HG03175 (cell line): ENCODE data around the gene OLFM4.

Source experiments
- ATAC-seq: cut with Tn5 transposase; IDR thresholded peaks from one replicate; pipeline ENCODE4 v1.9.1; 2021; ENCODE audit warnings: mild to moderate bottlenecking, moderate library complexity; ENCODE audit not compliant: unreplicated experiment

Gene OLFM4

DNA sequence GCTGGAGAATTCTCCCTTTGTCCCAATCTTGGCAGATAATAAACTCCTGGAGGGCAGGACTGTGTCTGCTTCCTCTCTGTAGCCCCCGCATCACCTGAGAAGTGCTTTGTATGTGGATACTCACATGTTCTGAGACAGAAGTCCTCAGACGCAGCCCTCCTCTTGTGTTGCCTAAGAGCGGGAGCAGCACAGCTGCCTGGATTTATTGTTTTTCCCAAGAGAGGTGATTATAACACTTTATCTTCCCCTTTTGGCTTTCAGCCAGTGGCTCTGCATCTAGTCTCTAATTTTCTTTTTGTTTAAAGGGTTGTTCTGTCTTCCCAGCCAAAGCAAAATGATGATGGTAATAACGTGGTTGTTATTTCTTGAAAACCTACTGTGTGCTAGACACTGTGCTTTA is 36.1 kb downstream of the OLFM4 start:
- ATAC-seq = no peak

DNA sequence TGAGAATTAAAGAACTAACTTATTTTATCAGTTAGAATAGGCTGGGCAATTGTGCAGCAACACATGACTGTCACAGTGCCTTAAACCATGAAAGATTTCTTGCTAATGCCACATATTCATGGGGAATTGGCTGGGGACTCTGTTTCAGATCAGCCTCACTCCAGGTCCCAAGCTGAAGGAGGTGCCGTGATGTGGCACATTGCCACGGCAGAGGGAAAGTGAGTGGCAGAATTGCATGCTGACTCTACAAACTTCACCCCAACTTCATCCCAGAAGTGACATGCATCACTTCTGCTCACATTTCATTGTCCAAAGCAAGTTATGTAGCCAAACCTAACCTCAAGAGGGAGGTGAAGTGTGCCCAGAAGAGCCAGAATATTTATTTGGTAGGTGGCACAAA is 37.8 kb downstream of the OLFM4 start:
- no peak for ATAC-seq

DNA sequence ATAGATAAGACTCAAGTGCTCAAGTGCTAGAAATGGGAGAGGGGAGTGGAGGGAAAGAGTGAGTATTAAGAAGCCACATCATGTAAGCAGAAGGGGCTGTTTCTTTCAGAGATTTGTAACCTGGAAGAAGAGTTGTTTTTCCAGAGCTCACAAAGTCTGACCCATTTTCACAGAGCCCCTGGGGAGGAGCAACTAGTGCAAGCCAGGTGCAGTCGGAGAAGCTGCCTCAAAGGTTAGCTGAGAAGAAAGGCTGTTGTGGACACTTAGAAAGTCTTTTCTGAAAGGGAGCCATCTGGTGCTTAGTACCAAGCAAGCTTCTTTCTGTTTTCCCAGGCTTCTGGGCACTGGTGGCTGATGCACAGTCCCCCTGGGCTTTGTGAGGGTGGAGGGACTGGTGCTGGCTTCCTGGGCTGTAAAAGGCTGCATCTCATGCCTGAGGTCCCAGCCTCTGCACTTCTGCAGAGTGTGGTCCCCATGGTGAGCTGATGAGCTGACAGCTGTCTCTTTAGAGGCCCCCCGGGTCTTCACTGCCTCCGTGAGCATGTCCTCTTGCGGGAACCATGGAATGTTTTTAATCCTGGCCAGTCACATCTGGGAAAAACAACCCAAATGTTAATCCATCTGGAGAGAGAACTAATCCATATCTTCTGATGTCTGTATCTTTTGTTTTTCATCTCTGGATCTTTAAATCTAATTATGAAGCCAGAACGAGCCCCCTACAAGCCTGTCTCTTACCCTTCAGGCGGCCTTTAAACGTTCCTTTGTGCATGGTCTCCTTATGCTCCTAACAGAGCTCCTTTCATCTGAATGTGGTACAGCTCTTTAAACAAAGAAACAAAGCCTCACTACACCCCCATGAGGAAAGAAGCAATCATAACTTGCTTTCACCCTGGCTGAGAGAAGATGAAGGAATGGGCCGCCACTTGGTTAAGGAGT is 40.2 kb downstream of the OLFM4 start:
- ATAC-seq = no peak

DNA sequence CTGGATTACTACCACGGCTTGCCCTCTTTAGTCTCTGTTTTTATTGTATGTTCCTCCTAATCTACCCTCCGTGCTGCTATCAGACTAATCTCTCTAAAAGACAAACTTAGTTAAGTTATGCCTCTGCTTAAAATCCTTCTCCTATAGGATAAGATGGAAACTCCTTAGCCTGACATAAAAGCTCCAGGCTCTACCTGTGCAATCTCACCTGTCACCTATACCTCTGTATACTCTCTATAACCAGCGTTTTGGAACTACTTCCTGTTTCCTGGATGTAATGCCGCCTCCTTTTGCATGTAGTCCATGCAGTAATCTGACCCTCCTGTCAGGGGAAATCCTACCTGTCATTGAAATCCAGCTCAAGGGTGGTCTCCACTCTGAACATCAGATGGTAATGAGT is 41.2 kb downstream of the OLFM4 start:
- no peak for ATAC-seq

DNA sequence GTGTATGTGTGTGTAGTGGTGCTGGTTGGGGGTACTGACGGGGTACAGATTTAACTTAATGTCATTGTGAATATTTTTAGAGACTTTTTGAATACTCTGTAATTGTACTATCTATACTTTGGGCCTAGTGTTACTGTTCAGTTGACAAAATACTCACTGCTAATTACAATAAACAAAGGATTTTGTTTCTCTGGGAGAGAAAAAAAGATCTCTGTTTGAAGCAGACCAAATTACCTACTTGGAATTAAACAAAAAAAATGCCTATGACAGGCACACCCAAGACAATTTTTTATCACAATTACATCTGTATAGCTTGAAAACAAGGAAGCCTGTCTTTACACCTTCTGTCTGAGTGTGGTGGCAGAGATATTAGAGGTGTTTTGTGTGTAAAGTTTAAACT is 45.1 kb downstream of the OLFM4 start:
- ATAC-seq = no peak

DNA sequence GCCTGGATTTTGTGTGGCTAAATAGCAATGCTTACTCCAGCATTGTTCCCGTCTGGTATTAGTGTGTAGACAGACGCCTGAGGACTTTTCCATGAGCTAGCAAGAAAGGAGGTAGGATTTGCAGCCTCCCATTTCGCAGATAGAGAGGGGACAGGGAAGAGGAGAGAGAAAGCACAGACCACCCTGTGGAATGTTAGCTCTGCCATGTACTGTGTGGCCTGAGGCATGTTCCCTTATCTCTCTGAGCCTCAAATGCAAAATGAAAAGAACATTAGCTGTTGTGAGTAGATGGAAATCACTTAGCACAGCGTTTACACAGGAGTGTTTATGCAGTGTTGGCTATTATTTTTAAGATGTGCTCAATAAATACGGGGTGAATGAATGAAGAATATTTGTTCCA is 45.5 kb downstream of the OLFM4 start:
- ATAC-seq = no peak

DNA sequence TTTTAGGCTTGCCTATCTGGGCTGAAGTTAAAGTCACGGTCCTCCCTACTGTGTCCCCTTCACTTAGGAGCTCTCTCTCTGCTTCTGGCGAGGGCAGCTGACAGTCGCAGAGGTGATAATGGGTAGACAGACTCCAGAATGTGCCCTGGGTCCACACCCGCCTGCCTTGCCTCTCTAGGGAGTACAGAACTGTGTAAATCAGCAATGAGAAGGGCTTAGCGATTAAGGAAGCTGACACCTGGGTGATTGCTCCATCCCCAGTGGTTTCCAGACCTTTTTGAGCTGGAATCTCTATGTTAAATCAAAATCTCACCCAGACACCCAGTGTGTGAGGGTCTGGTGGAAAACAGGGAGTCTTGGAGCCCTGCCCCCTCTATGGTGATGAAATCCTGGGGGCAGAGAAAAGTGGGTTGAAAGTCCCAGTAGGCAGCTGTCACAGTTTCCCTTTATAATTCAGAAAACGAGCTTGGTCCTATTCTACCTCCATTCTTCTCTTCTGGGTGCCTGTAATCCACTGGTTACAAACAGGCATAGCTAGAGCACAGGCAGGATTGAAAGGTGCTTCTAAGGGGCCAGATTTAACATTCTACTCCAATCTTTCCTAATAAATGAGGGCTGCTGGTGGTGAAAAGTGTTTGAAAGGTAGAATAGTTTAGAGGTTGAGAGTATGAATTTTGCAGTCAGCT is 46.9 kb downstream of the OLFM4 start:
- ATAC-seq = no peak

DNA sequence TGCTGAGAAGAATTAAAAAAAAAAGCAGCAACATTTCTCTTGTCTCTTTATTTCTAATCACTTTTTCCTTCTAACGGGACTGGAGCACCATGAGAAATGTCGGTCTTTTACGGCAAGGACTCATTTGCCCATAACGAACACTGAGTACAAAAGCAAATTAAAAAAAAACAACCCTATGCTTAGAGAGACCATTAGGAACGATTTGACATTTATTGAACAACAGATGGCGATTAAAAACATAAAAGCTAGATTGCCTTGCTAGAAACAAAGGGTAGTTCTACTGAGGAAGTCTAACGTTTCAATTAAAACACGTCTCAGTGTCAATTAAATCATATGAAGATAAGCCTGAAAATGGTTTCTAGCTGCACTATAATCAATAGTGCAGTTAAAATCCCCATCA is 51.1 kb downstream of the OLFM4 start:
- no peak for ATAC-seq

DNA sequence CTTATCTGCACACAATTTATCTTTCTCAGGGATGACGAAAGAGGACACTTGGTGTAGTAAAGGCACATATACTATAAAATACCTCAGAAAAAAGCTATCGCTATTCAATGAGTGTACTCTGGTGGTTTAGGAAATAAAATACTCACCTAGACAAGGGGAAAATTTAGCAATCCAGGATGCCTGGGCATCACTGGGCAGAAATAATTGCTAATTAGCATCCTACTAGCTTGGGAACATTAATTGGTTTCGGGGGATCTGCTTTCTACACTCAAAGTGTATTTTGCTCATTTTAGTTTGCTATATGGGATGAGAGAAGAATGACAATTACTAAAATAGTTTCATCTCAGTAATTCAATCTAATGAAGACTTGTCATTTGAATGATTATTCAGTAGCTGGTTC is 60.3 kb downstream of the OLFM4 start:
- ATAC-seq = no peak

DNA sequence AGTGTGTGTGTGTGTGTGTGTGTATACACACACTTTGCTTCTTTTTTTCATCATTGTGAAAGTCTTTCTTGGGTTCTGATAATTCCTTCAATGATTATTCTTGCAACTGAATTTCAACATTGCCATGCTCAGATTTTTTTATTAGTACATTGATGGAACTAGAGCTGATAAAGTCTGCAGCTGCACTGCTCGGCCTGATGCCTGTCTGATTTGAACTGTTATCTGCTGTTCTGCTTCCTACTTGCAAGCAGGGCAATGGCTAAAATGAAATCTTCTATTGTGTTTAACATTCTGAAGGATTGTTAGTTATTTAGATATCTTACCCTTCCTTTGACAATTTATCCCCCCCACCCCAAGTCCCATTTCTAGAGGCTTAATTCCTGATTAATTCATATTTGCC is 61.3 kb downstream of the OLFM4 start:
- no peak for ATAC-seq

DNA sequence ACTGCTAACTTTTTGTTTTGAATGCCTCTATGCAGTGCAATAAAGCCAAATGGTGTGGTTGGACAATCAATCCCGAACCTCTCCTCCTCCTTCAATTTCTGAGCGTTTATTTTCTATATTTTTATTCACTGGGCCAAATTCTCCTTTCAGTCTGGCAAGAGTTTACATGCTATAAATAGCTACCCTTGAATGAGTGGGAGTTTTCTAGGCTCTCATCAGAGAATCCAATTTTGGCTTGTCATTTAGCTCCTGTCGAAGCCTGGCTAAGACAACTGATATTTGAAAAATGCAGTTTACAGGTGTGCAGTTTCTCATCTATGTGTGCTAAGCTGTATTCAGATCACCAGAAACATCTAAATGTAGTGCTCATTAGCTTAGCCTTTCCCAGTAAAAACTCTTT is 61.8 kb downstream of the OLFM4 start:
- no peak for ATAC-seq

DNA sequence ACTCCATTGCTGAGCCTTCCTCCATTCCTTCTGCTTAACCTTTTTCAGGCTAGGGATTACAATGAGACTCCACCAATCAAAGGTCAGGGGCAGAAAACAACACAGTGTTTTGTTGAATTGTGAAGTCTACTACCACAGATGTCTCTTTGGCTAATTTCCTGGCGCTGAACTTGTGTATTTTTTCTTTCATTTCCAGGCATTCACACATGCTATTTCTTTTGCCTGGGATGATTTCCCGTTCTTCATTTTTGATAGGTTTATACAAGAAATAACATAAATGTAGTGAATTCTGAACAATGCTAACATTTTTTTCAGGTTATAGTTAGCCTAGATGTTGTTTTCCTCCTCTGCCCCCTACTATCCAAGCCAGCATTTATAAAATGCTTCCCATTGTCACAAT is 64.3 kb downstream of the OLFM4 start:
- no peak for ATAC-seq

DNA sequence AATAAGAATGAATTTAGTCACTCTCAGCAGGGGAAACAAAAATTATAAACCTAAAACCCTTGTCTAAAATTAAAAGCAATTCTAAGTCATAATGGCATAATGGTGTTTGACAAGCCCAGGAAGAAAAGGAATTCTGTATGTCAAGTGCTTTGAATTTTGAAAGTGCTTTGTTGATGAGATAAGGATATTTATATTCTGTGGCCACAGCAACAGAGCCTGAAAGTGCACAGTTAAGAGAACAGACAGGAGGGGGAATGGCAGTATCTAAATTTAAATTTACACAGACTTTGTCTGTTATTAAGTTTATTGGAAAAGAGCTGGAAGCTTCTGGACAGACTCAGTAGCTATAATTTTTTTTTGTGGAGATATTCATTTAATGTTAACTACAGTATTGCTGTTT is 69.8 kb downstream of the OLFM4 start:
- ATAC-seq = no peak

DNA sequence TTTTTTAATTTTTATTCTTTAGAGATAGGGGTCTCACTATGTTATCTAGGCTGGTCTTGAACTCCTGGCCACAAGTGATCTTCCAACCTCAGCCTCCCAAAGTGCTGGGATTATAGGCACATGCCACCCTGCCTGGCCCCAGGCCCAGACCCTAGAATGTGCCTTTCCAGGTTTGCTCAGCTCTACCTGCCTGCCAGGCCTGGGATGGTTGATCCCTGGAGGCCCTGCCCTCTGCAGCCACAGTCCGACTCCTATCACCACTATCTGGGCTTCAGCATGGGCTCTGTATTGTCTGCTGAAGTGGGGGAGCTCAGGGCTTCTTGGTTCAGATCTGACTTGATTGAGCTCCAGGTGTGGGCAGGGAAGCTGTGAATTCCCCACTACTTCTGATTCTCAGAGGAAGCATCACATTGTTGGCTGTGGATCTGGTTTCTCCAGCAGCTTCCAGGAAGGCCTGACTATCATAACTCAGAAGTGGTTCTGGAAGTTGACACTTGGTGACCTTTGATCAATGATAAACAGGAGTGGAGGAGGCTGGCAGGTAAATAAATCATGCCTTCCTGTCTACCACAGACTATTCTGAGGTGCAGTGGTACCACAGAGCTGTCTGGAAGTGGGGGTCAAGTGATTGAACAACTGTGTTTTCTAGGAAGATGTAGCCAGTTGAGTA is 71.9 kb downstream of the OLFM4 start:
- ATAC-seq = no peak
